Measurements from ENCODE around the gene DOCK1. TPM values are rescaled to one million over a fixed set of nuclear protein-coding genes. Genes with fewer than 3 reads are reported as not detected.

Gene DOCK1
- total RNA-seq, 2 donors from 2014 or later: 46.4 to 49.0 TPM

DNA sequence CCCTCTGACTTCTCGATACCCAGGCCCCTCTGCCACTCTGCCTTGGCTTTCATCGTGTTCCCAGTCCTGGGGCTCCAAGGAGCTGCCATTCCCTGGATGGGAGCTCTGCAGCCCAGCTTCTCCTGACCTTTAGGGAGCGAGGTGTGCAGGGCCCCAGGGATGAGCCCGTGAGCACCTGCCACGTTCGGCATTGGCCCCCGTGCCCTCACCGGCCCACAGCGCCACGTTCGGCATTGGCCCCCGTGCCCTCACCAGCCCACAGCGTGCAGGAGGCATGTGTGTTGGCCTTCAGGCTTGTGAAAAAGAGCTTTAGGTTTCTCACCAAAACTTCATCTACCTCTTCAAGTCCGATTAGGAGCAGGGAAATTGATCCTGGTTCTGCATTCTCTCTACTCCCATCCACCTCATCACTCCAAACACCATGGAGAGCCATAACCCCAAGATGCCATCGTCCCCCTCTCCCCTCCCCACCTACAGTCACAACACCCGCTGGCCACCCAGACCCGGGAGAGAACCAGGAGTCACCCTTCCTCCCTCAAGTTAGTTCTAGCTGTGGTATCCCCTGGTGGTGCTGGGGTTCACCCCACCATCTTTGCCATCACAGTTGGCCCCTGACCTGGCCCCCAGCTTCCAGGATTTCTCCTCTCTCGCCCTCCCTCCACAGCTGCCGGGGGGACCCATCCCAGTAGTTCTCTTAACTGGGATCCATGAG lies 524.5 kb downstream of the DOCK1 start:
- Histone ChIP-seq H3K27me3 (no peaks in the 10 kb centered on the region), H3K4me1 (no peaks in the 10 kb centered on the region), H3K36me3 (no peaks in the 10 kb centered on the region), H3K9ac (ENCODE audit: low read depth in 2 of 2, low read length in 2 of 2) (no peak overlapping the region), H3K9me3 (no peaks in the 10 kb centered on the region), H3K27ac (no peak overlapping the region), H3K4me3 (no peak overlapping the region)
- TF ChIP-seq, protein P1, sequence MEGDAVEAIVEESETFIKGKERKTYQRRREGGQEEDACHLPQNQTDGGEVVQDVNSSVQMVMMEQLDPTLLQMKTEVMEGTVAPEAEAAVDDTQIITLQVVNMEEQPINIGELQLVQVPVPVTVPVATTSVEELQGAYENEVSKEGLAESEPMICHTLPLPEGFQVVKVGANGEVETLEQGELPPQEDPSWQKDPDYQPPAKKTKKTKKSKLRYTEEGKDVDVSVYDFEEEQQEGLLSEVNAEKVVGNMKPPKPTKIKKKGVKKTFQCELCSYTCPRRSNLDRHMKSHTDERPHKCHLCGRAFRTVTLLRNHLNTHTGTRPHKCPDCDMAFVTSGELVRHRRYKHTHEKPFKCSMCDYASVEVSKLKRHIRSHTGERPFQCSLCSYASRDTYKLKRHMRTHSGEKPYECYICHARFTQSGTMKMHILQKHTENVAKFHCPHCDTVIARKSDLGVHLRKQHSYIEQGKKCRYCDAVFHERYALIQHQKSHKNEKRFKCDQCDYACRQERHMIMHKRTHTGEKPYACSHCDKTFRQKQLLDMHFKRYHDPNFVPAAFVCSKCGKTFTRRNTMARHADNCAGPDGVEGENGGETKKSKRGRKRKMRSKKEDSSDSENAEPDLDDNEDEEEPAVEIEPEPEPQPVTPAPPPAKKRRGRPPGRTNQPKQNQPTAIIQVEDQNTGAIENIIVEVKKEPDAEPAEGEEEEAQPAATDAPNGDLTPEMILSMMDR (IDR thresholded peaks at IDR 0.05): no peak
- intact Hi-C loops (cut with DNase I): no loop called here
- DNase-seq: no peak

DNA sequence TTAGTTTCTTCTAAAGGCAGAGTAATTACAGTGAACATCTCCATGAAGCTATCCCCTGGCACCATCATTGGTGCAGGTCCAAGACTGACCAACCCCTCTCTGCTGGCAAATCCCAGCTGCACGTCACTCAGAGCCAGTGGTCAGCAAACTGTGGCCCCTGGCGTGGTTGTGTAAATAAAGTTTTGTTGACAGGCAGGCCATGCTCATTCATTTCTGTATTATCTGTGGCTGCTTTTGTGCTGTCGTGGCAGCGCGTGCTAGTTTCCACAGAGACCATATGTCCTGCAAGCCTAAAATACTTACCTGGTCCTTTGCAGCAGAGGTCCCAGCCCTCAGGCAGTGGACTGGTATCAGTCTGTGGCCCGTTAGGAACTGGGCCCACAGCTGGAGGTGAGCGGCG lies 526.3 kb downstream of the DOCK1 start:
- TF ChIP-seq, protein P1 (IDR thresholded peaks at IDR 0.05): no peak
- intact Hi-C loops (cut with DNase I): no loop called here
- Histone ChIP-seq H3K9me3 (no peaks in the 10 kb centered on the region), H3K36me3 (no peaks in the 10 kb centered on the region), H3K27ac (no peak overlapping the region), H3K4me3 (no peak overlapping the region), H3K9ac (ENCODE audit: low read depth in 2 of 2, low read length in 2 of 2) (no peak overlapping the region), H3K27me3 (no peaks in the 10 kb centered on the region), H3K4me1 (no peaks in the 10 kb centered on the region)
- DNase-seq: no peak

DNA sequence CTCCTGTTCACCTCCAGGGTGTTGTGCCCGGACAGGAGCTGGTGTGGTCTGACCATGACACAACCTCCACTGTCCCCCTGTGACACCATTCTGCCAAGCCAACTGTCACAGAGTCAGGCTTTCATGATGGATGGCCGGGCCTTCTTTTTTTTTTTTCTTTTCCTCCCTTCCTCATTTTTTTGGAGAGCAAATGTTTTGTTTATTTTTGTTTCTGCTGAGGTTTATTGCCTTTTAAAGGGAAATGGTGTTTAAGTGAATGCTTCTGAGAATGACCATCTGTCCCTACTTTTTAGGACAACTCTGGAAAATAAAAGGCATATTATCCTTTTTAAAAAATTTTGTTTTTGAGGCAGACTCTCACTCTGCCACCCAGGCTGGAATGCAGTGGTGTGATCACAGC lies 528.8 kb downstream of the DOCK1 start:
- Histone ChIP-seq H3K9me3 (no peaks in the 10 kb centered on the region), H3K9ac (ENCODE audit: low read depth in 2 of 2, low read length in 2 of 2) (no peak overlapping the region), H3K36me3 (no peaks in the 10 kb centered on the region), H3K4me1 (no peaks in the 10 kb centered on the region), H3K4me3 (no peak overlapping the region), H3K27me3 (no peaks in the 10 kb centered on the region), H3K27ac (no peak overlapping the region)
- intact Hi-C loops (cut with DNase I): no loop called here
- TF ChIP-seq, protein P1 (IDR thresholded peaks at IDR 0.05): no peak
- DNase-seq: no peak

DNA sequence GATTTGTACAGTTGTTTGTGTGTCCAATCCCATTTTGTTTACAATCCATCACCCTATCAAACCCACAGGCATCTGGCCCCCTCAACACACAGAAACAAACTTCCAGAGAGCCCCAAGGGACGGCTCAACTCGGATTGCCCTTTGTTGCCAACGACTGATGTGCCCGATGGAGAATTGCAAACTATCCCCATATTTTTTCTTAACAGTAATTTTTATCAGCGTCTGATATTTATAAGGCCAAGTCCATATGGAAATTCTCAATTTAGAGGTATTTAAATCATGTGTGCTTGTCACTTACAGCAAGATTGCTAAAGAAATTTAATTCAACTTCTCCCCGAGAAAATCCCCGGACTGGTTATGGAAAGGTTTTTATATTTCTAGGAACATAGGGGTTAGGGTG lies 530.0 kb downstream of the DOCK1 start:
- Histone ChIP-seq H3K4me3 (no peak overlapping the region), H3K9me3 (no peaks in the 10 kb centered on the region), H3K27ac (no peak overlapping the region), H3K4me1 (no peaks in the 10 kb centered on the region), H3K27me3 (no peaks in the 10 kb centered on the region), H3K9ac (ENCODE audit: low read depth in 2 of 2, low read length in 2 of 2) (no peak overlapping the region), H3K36me3 (no peaks in the 10 kb centered on the region)
- intact Hi-C loops (cut with DNase I): no loop called here
- no peak for DNase-seq
- TF ChIP-seq, protein P1 (IDR thresholded peaks at IDR 0.05): no peak

DNA sequence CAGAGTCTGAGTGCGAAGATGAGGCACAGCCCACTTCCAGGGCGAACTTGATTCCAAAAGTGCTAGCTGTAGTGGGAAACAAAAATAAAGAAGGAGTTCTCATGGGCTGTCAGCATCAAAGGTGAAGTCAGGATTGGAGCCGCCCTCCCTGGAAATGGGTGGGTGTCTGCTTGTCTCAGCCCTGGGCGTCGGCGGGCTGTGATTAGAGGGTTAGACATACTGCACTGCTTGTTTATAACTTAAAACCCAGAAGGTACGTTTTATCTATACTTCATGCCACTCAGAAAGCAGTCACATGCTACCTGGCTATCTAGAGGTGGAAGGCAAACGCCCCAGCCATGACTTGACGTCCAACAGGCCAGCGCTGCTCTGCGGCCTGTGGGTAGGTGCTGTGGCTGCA lies 535.1 kb downstream of the DOCK1 start:
- TF ChIP-seq, protein P1 (IDR thresholded peaks at IDR 0.05): no peak
- Histone ChIP-seq H3K9me3 (no peaks in the 10 kb centered on the region), H3K4me3 (no peak overlapping the region), H3K9ac (ENCODE audit: low read depth in 2 of 2, low read length in 2 of 2) (no peak overlapping the region), H3K36me3 (no peaks in the 10 kb centered on the region), H3K27me3 (no peaks in the 10 kb centered on the region), H3K27ac (no peak overlapping the region), H3K4me1 (no peaks in the 10 kb centered on the region)
- intact Hi-C loops (cut with DNase I): no loop called here
- no peak for DNase-seq

Measured in colonic mucosa (tissue), 4 donors.